CD14-positive monocyte (primary cell): ENCODE results near the gene MGAT5. TPM values are rescaled to one million over a fixed set of nuclear protein-coding genes. Genes with fewer than 3 reads are reported as not detected.

Experiments used
- DNase-seq, 3 donors: peaks; one replicate each; pipeline ENCODE4 v3.0.0-alpha.2; 2011 to 2022
- H2AFZ ChIP-seq: 2 replicates; pipeline ENCODE4 v1.6.0; 2012; ENCODE audit warnings: mild to moderate bottlenecking, low read depth, low read length, inconsistent platforms; ENCODE audit not compliant: insufficient read depth, poor library complexity, severe bottlenecking
- H3K27ac ChIP-seq, 2 donors: 1 replicate in 1 of 2; 2 replicates in 1 of 2; pipeline ENCODE4 v1.5.1; 2012 to 2013; ENCODE audit warnings: low read length in 2 of 2, control low read depth in 1 of 2, inconsistent platforms in 1 of 2, low read depth in 1 of 2, mild to moderate bottlenecking in 1 of 2
- H3K27me3 ChIP-seq, 2 donors: one replicate each; pipeline versions ENCODE4 v1.6.0 to v1.6.1; 2011 to 2013; ENCODE audit warnings: low read length in 2 of 2; ENCODE audit not compliant: control insufficient read depth in 2 of 2, insufficient read depth in 2 of 2
- H3K36me3 ChIP-seq, 2 donors: replicated peaks in 1 of 2; 1 replicate in 1 of 2; 2 replicates in 1 of 2; pipeline versions ENCODE4 v1.5.1 to v1.6.1; 2012 to 2013; ENCODE audit warnings: low read length in 2 of 2, control low read depth in 1 of 2, inconsistent platforms in 1 of 2, mild to moderate bottlenecking in 1 of 2; ENCODE audit not compliant: insufficient read depth in 2 of 2, control insufficient read depth in 1 of 2
- H3K4me1 ChIP-seq, 2 donors: 1 replicate in 1 of 2; 2 replicates in 1 of 2; pipeline versions ENCODE4 v1.5.1 to v1.6.1; 2012 to 2013; ENCODE audit warnings: low read length in 2 of 2, control low read depth in 1 of 2, inconsistent platforms in 1 of 2, mild to moderate bottlenecking in 1 of 2, moderate library complexity in 1 of 2; ENCODE audit not compliant: insufficient read depth in 2 of 2, control insufficient read depth in 1 of 2
- H3K4me2 ChIP-seq: replicated peaks from 2 replicates; pipeline ENCODE3; 2012; ENCODE audit warnings: low read length, moderate library complexity, mild to moderate bottlenecking; ENCODE audit not compliant: poor library complexity, severe bottlenecking; ENCODE audit errors: extremely low read depth
- H3K4me3 ChIP-seq, 3 experiments: fragments of 200-600 bp in 1 of 3; sonication (generic) in 1 of 3; replicated peaks in 1 of 3; 1 replicate in 2 of 3; 2 replicates in 1 of 3; pipeline ENCODE4 v1.5.1; 2011 to 2013; ENCODE audit warnings: low read length in 3 of 3, mild to moderate bottlenecking in 3 of 3, control low read depth in 2 of 3, low read depth in 2 of 3, inconsistent platforms in 1 of 3, moderate library complexity in 1 of 3
- H3K79me2 ChIP-seq: 2 replicates; pipeline ENCODE4 v1.6.0; 2012; ENCODE audit warnings: mild to moderate bottlenecking, control low read depth, inconsistent platforms, low read length, moderate library complexity; ENCODE audit not compliant: insufficient read depth
- H3K9ac ChIP-seq: 2 replicates; pipeline ENCODE4 v1.6.0; 2017; ENCODE audit warnings: low read length, mild to moderate bottlenecking; ENCODE audit not compliant: insufficient read depth, poor library complexity, severe bottlenecking
- H3K9me3 ChIP-seq, 2 donors: replicated peaks in 1 of 2; 1 replicate in 1 of 2; 2 replicates in 1 of 2; pipeline versions ENCODE4 v1.5.1 to v1.6.1; 2012 to 2013; ENCODE audit warnings: low read length in 2 of 2, control low read depth in 1 of 2; ENCODE audit not compliant: control insufficient read depth in 1 of 2, insufficient read depth in 1 of 2
- H4K20me1 ChIP-seq: 2 replicates; pipeline ENCODE4 v1.6.0; 2012; ENCODE audit warnings: mild to moderate bottlenecking, low read length, control low read depth, moderate library complexity; ENCODE audit not compliant: insufficient read depth
- H3K27ac Mint-ChIP-seq, 7 donors: one replicate each; pipeline ENCODE4 v1.8.0; 2020; ENCODE audit warnings: mild to moderate bottlenecking in 7 of 7, mixed read lengths in 7 of 7, moderate library complexity in 6 of 7, inconsistent platforms in 2 of 7
- H3K27me3 Mint-ChIP-seq, 3 donors: one replicate each; pipeline ENCODE4 v1.8.0; 2021 to 2022; ENCODE audit warnings: low read depth in 3 of 3, mild to moderate bottlenecking in 3 of 3, mixed read lengths in 3 of 3, moderate library complexity in 3 of 3, inconsistent platforms in 1 of 3
- H3K36me3 Mint-ChIP-seq, 2 donors: one replicate each; pipeline ENCODE4 v1.8.0; 2020; ENCODE audit warnings: mixed read lengths in 2 of 2, inconsistent platforms in 1 of 2, mild to moderate bottlenecking in 1 of 2
- H3K4me1 Mint-ChIP-seq: one replicate; pipeline ENCODE4 v1.8.0; 2020; ENCODE audit warnings: mild to moderate bottlenecking, mixed read lengths
- H3K4me3 Mint-ChIP-seq, 2 donors: one replicate each; pipeline ENCODE4 v1.8.0; 2020; ENCODE audit warnings: mild to moderate bottlenecking in 2 of 2, mixed read lengths in 2 of 2, moderate library complexity in 1 of 2
- H3K9me3 Mint-ChIP-seq, 7 donors: one replicate each; pipeline ENCODE4 v1.8.0; 2020 to 2022; ENCODE audit warnings: mixed read lengths in 7 of 7, mild to moderate bottlenecking in 6 of 7, moderate library complexity in 6 of 7, inconsistent platforms in 2 of 7
- WGBS: methylation state at CpG from one replicate; pipeline ENCODE4 v1.1.5; 2013; ENCODE audit warnings: missing lambda C conversion rate; ENCODE audit not compliant: insufficient coverage; 5-methylcytosine and 5-hydroxymethylcytosine counted together
- intact Hi-C, 2 donors: fragments of 100-400 bp; cut with micrococcal nuclease; formaldehyde crosslinking; loops; one replicate each; pipeline versions ENCODE4 v1.15.0 to v1.15.1; 2023
- polyA plus RNA-seq, 3 donors: library from polyadenylated mRNA; depleted of rRNA in 1 of 3; unstranded in 2 of 3; stranded (reverse) in 1 of 3; fragments of 300-500 nt in 2 of 3; fragments of >200 nt in 1 of 3; fragmentation: Illumina TruSeq in 2 of 3; gene quantifications; 1 replicate in 2 of 3; 2 replicates in 1 of 3; pipeline ENCODE4 v1.2.3, GENCODE V29; 2012 to 2021
- TF ChIP-seq, protein P1 (sequence below): fragments of 200-600 bp; IDR thresholded peaks from one replicate; pipeline ENCODE4 v1.8.0; 2022; ENCODE audit warnings: antibody characterized with exemption, mild to moderate bottlenecking

MGAT5 gene
- polyA plus RNA-seq, 3 donors, result 1.9 to 6.6 (median 2.4) TPM

DNA sequence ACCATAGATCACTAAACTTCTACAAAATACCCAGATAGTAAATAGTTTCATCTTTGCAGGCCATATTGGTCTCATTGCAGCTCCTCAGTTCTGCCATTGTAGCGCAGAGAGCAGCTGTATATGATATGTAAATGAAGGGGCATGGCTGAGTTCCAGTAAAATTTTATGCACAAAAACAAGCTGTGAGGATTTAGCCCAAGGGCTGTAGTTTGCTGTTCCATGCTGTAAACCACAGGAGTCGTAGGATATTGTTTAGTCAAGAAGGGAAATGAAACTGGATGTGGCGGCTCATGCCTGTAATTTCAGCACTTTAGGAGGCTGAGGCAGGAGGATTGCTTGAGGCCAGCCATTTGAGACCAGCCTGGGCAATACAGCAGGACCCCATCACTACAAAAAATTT is 83.0 kb downstream of the MGAT5 start:
- no peaks in the 10 kb centered on the region for H3K79me2 ChIP-seq
- no peaks in the 10 kb centered on the region for H4K20me1 ChIP-seq
- H3K9me3 ChIP-seq, result no peaks in the 10 kb centered on the region
- Mint-ChIP-seq H3K36me3 (peaks cover 7 to 28% of the 10 kb centered on the region in 2 donors), H3K9me3 (peaks cover 0 to 3% (median 0%) of the 10 kb centered on the region in 7 donors), H3K4me1 (peaks cover 14% of the 10 kb centered on the region), H3K27ac (no peak overlapping the region), H3K4me3 (no peak overlapping the region), H3K27me3 (peaks cover 0 to 3% (median 0%) of the 10 kb centered on the region in 3 donors)
- no peaks in the 10 kb centered on the region for H3K27me3 ChIP-seq
- no peak overlapping the region for H3K27ac ChIP-seq
- intact Hi-C loops, result no loop called here
- H3K4me2 ChIP-seq, result no peak overlapping the region
- DNase-seq, result no peak
- H3K4me1 ChIP-seq, result peaks cover 3 to 12% of the 10 kb centered on the region in 2 donors
- no peak overlapping the region for H3K9ac ChIP-seq
- H3K4me3 ChIP-seq, result no peak overlapping the region
- TF ChIP-seq, protein P1, sequence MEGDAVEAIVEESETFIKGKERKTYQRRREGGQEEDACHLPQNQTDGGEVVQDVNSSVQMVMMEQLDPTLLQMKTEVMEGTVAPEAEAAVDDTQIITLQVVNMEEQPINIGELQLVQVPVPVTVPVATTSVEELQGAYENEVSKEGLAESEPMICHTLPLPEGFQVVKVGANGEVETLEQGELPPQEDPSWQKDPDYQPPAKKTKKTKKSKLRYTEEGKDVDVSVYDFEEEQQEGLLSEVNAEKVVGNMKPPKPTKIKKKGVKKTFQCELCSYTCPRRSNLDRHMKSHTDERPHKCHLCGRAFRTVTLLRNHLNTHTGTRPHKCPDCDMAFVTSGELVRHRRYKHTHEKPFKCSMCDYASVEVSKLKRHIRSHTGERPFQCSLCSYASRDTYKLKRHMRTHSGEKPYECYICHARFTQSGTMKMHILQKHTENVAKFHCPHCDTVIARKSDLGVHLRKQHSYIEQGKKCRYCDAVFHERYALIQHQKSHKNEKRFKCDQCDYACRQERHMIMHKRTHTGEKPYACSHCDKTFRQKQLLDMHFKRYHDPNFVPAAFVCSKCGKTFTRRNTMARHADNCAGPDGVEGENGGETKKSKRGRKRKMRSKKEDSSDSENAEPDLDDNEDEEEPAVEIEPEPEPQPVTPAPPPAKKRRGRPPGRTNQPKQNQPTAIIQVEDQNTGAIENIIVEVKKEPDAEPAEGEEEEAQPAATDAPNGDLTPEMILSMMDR, result no peak
- 100% methylated on average over 1 of the region's 3 CpGs for WGBS
- peaks cover 1 to 22% of the 10 kb centered on the region in 2 donors for H3K36me3 ChIP-seq
- no peak overlapping the region for H2AFZ ChIP-seq

DNA sequence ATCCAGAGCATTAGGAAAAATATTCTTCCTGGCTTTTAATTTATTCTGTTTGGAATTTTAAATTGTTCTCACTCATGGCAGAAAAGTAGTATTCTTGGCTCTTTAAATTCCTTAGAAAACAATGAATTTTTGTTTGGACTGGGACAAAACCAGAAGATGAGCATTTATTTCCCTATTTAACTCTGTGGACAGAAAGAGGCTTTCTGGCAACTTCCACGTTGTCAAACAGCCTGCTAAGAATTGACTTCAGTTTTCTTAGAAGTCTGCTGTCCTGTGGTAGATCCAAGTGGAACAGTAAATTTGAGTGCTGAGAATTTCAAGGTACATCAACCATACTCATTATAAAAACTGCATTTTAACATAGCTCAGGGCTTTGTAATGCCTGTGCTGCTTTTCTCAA is 83.8 kb downstream of the MGAT5 start:
- Histone ChIP-seq H3K4me3 (peak overlapping the region in 1 of 3 experiments; percentile 20), H2AFZ (no peak overlapping the region), H3K9ac (no peak overlapping the region), H3K4me1 (peaks cover 3 to 12% of the 10 kb centered on the region in 2 donors), H3K36me3 (peaks cover 2 to 22% of the 10 kb centered on the region in 2 donors), H3K27ac (peak overlapping the region in 1 of 2 donors; percentile 62), H3K4me2 (peak overlapping the region; percentile 35), H3K27me3 (no peaks in the 10 kb centered on the region), H4K20me1 (no peaks in the 10 kb centered on the region), H3K79me2 (no peaks in the 10 kb centered on the region), H3K9me3 (no peaks in the 10 kb centered on the region)
- Mint-ChIP-seq H3K9me3 (peaks cover 0 to 3% (median 0%) of the 10 kb centered on the region in 7 donors), H3K4me1 (peaks cover 14% of the 10 kb centered on the region), H3K4me3 (no peak overlapping the region), H3K27ac (peak overlapping the region in 1 of 7 donors; percentile 57), H3K36me3 (peaks cover 14 to 32% of the 10 kb centered on the region in 2 donors), H3K27me3 (peaks cover 0 to 3% (median 0%) of the 10 kb centered on the region in 3 donors)
- TF ChIP-seq, protein P1, result no peak
- WGBS, result no CpG with 5 or more reads among the region's 1 CpG
- DNase-seq, result no peak
- intact Hi-C loops, result no loop called here
